ENCODE results near the gene IFNLR1. TPM values are rescaled to one million over a fixed set of nuclear protein-coding genes. Genes with fewer than 3 reads are reported as not detected.

Gene IFNLR1
- total RNA-seq, 1 donor from 2014 or later = 21.2 TPM

GRCh38 chr1:24130385-24130784 is 56.7 kb downstream of the IFNLR1 start:
- Mint-ChIP-seq H3K27me3 (no peaks in the 10 kb centered on the region), H3K4me3 (ENCODE audit: low read depth) (no peak overlapping the region), H3K4me1 (ENCODE audit: low read depth) (peaks cover 5% of the 10 kb centered on the region), H3K27ac (no peak overlapping the region), H3K36me3 (ENCODE audit: insufficient read depth) (no peaks in the 10 kb centered on the region), H3K9me3 (ENCODE audit: low read depth) (no peaks in the 10 kb centered on the region)
- TF ChIP-seq CTCF (IDR thresholded peaks at IDR 0.05; ENCODE audit: unreplicated experiment) = no peak
- no peak for DNase-seq (ENCODE audit: low spot score, unreplicated experiment)

- no peaks in the 10 kb centered on the region for H3K36me3 Mint-ChIP-seq (ENCODE audit: insufficient read depth)
- no peaks in the 10 kb centered on the region for H3K9me3 Mint-ChIP-seq (ENCODE audit: low read depth)
- no peak overlapping the region for H3K27ac Mint-ChIP-seq
- peaks cover 5% of the 10 kb centered on the region for H3K4me1 Mint-ChIP-seq (ENCODE audit: low read depth)
- DNase-seq (ENCODE audit: low spot score, unreplicated experiment) = no peak
- TF ChIP-seq CTCF (IDR thresholded peaks at IDR 0.05; ENCODE audit: unreplicated experiment) = no peak
- no peak overlapping the region for H3K4me3 Mint-ChIP-seq (ENCODE audit: low read depth)
- H3K27me3 Mint-ChIP-seq = no peaks in the 10 kb centered on the region
Measured at GRCh38 chr1:24127801-24128363, 59.2 kb downstream of the IFNLR1 start.

GRCh38 chr1:24127134-24127800 is 59.8 kb downstream of the IFNLR1 start:
- Mint-ChIP-seq H3K36me3 (ENCODE audit: insufficient read depth) (no peaks in the 10 kb centered on the region), H3K4me1 (ENCODE audit: low read depth) (peaks cover 5% of the 10 kb centered on the region), H3K27me3 (no peaks in the 10 kb centered on the region), H3K4me3 (ENCODE audit: low read depth) (no peak overlapping the region), H3K9me3 (ENCODE audit: low read depth) (no peaks in the 10 kb centered on the region), H3K27ac (no peak overlapping the region)
- TF ChIP-seq CTCF (IDR thresholded peaks at IDR 0.05; ENCODE audit: unreplicated experiment) = no peak
- DNase-seq (ENCODE audit: low spot score, unreplicated experiment) = no peak

GRCh38 chr1:24126672-24127023 is 60.4 kb downstream of the IFNLR1 start:
- no peak for TF ChIP-seq CTCF (IDR thresholded peaks at IDR 0.05; ENCODE audit: unreplicated experiment)
- Mint-ChIP-seq H3K4me3 (ENCODE audit: low read depth) (no peak overlapping the region), H3K4me1 (ENCODE audit: low read depth) (peaks cover 5% of the 10 kb centered on the region), H3K27me3 (no peaks in the 10 kb centered on the region), H3K36me3 (ENCODE audit: insufficient read depth) (no peaks in the 10 kb centered on the region), H3K9me3 (ENCODE audit: low read depth) (no peaks in the 10 kb centered on the region), H3K27ac (no peak overlapping the region)
- DNase-seq (ENCODE audit: low spot score, unreplicated experiment) = no peak

GRCh38 chr1:24126018-24126671 is 60.9 kb downstream of the IFNLR1 start:
- H3K27ac Mint-ChIP-seq = no peak overlapping the region
- TF ChIP-seq CTCF (IDR thresholded peaks at IDR 0.05; ENCODE audit: unreplicated experiment) = no peak
- H3K4me1 Mint-ChIP-seq (ENCODE audit: low read depth) = peaks cover 5% of the 10 kb centered on the region
- H3K27me3 Mint-ChIP-seq = no peaks in the 10 kb centered on the region
- no peak overlapping the region for H3K4me3 Mint-ChIP-seq (ENCODE audit: low read depth)
- no peaks in the 10 kb centered on the region for H3K36me3 Mint-ChIP-seq (ENCODE audit: insufficient read depth)
- no peaks in the 10 kb centered on the region for H3K9me3 Mint-ChIP-seq (ENCODE audit: low read depth)
- DNase-seq (ENCODE audit: low spot score, unreplicated experiment) = no peak

Data from progenitor cell of endocrine pancreas (in vitro differentiated cells).